T47D (cell line): ENCODE measurements around the gene FOXO3.
"Not testable (repeated sequence)": the region's sequence is repeated elsewhere in the genome, so short reads cannot be mapped to it uniquely, and the experiment has no call there.

ENCODE experiments used
- DNase-seq, 2 experiments: peaks; one replicate each; pipeline versions ENCODE4 v3.0.0 to v3.0.0-alpha.2; 2011 to 2012; ENCODE audit warnings: low read depth in 1 of 2, low spot score in 1 of 2
- JUND ChIP-seq: IDR thresholded peaks from 2 replicates; pipeline ENCODE4 v1.6.1; 2012; ENCODE audit warnings: low read depth
- in situ Hi-C: cut with HindIII; loops from 2 replicates; pipeline ENCODE4 v1.10.0; 2016; ENCODE audit warnings: low sequenced_read_pairs, low pct_unique_long_range_greater_than_20kb

Gene FOXO3

DNA sequence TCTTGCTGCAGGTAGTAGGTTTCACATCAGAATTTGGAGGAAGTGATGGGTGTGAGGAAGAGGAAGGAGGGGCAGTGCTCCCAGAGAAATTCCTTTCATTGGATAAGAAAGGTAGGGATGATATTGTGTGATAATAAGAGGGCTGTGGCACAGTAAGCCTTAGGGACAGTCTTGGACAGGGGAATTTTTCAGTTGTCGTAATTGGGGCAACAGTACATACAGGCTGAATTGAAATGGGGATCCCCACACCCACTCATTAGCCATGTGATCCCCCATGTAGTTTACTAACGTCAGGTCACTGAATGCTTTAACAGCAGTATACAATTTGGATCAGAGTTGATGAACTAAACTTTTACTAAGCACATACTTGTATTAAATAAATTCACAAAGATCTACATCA is 79.4 kb downstream of the FOXO3 start:
- no peak for DNase-seq
- in situ Hi-C loops = no loop called here
- TF ChIP-seq JUND = no peak

DNA sequence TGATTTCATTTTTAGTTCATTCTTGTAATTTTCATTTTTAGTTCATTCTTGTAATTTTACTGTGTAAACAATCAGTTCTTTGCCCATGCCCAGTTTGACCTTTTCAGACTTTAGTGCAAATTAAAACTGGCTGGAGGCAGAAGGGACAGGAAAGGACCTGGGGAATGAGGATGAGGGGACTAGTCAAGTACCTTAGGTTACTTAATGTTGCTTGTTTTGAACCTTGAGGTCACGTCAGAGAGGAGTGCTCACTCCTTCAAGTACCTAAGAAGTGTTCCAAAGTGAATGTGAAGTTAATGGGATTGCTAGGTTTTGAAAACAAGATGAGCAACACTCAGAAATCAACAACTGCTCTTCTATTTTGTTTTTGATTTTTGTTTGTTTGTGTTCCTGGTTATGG is 82.5 kb downstream of the FOXO3 start:
- in situ Hi-C loops = no loop called here
- no peak for DNase-seq
- TF ChIP-seq JUND = no peak

DNA sequence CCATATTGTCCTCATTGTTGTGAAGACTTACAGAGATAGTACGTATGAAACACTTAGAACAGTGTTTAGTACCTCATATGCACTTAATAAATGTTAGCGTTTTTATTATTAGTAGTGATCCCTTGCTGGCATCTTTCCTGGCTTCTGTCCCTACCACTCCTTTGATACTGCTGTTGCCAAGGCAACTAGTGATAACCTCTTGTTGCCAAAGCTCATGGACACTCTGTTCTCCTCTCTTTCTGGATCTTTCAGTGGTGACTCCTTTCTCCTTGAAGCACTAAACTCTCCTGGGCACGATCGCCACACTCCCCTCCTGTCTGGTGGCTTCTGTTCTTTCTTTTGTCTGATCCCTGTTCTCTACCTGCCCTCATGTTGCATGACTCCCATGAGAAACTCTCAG is 83.5 kb downstream of the FOXO3 start:
- no peak for TF ChIP-seq JUND
- in situ Hi-C loops = no loop called here
- no peak for DNase-seq

DNA sequence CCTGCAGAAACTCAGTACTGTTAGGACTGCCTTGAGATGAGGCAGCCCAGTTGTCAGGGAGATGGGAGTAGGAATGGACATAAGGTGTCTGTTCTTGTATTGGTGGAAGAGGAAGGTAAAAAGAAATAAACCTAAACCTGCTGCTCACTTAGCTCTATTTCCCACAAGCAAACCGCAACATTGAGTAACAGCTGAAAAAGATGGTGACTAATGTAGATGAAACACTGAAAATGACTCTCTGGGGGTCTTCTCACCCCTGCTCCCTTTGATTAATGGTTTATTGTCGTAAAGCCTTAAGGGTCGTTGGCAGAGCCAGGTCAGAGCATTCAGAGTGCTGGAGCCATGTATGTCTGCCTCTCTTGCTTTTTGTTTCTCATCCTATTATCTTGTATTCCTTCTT is 87.5 kb downstream of the FOXO3 start:
- DNase-seq = no peak
- in situ Hi-C loops = no loop called here
- TF ChIP-seq JUND = no peak

DNA sequence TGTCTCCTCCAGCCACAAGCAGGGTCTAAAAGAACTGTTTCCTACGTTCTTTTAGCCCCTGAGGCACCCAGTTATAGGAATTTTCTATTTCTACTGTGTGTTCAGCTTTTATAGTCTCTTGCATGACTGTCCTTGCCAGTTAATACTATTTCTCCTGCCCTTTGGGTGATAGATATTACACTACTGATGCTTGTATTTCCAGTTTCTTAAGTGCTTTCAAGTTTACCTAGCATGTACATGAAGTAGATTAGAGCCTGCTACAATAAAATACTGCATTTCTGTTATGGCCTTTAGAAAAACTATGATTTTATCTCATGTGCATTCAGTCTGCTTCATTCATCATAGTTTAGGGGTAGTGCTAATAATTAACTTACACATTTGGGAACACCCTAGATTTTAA is 89.6 kb downstream of the FOXO3 start:
- in situ Hi-C loops = no loop called here
- no peak for DNase-seq
- TF ChIP-seq JUND = no peak

DNA sequence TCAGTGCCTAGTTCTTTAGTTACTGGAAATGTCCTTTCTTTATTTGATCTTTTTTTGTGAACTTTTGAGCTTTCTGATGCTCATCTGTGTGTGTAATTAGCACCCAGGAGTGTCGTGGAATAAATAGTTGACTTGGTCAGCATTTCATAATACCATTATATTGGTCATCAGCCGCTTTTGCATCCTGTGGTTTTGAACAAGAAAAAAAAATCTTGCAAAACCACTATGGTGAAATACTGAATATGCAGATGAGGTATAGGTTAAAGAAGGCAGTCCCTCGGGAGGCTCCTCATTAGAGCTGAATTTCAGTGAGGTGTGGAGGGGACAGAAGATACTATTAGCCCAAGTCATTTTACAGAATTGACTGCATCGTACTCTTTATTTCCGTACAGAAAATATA is 90.1 kb downstream of the FOXO3 start:
- in situ Hi-C loops = no loop called here
- no peak for DNase-seq
- no peak for TF ChIP-seq JUND

DNA sequence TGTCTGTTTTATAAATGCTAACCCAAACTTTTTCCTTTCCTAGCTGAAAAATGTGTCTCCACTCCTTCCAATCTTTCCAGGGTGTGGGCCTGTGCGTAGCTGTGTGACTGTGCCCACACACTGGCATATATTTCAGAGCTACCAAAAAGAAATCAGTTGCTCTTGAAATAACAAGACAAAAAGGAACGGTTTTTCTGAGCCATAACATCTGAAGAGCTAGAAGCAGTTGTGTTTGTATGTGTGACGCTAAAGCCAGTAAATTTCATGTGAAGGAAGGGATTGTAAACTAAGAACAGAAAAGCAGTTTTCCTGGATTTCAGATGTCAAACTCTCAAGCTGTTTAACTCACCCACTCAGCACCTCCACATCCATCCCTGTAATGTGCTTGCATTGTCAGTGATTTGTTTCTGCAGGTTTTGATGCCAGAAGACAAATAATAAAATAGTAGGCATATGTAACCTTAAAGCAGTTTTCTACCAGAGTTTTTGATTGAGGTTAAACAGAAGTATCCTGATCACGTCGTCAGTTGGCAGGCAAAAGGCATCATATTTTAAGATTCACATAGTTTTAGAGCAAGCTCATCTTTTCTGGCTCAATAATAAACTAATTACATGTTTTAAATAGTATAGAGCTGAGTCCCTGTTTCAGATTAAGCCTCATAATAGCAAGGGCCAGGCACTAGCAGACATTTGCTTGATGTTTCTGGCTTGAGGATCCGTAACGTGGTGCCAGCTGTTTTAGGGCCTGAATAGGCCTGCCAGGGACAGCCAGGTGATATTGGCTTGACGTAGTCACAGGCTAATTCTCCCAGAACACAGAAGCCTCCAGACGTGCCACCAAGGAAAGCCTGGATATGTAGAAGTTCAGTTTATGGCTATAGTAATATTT is 90.9 kb downstream of the FOXO3 start:
- no peak for TF ChIP-seq JUND
- in situ Hi-C loops = no loop called here
- no peak for DNase-seq

DNA sequence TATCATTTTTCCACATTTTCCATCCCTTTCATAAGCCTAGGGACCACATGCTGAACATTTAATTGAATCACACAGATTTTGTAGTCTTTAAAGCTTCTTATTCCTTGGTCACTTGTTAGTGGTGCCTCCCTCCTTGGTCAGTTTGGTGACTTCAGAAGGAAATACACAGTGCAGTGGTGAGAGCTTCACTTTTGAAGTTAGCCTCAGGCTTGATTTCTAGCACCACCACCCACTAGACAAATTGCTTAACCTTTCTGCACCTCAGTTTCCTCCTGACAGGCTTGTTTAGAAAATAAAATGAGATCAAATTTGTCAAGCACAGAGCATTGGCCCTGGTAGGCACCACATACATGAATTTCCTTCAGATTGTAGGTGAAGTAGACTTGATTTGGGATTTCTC is 91.7 kb downstream of the FOXO3 start:
- no peak for TF ChIP-seq JUND
- in situ Hi-C loops = no loop called here
- DNase-seq = no peak

DNA sequence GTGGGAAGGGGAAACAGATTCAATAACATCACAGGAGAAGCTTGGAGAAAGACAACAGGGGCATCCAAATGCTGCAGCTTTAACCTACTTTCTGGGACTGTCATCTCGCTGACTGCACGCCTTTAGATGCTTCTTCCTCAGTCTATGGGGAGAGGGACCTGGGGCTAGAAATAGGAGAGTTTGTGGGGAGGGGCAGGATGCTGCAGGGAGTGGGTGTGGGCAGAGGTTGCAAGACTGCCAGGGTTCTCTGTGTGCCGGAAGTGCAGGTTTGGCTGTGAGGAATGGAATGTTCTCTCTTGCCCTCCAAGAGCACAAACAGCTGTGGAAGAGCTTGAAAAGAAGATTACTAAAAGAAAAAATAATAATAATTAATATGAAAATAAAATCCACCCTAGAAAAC is 93.2 kb downstream of the FOXO3 start:
- TF ChIP-seq JUND = no peak
- DNase-seq = no peak
- in situ Hi-C loops = no loop called here

DNA sequence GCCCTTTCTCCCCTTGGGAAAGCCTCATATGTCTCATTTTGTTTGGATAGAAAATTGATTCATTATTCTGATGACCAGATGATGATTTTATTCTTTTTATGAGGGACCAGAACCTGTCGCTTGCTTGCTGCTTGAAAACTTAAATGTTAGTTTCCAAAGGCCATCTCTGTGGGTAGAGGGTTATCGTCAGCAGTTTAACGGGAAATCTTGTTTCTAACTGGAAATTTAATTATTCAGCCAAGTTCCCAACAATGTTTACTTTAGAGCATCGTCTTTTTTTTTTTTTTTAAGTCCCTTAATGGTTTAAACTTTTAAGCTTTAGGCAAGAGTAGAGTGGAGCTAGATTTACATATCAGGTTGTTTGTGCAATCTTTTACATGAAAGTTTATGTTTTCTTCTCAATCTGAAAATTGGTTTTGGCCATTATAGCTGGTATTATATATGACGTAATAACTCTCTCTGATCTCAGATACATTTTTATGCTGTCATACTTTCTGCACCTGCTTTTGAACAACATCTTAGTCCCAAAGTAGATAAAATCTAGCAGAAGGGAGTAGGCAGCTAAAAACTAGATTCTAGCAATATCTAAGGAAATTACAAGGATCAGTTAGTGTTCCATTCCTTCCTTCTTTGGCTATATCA is 93.9 kb downstream of the FOXO3 start:
- DNase-seq = no peak
- TF ChIP-seq JUND = no peak
- in situ Hi-C loops = no loop called here

DNA sequence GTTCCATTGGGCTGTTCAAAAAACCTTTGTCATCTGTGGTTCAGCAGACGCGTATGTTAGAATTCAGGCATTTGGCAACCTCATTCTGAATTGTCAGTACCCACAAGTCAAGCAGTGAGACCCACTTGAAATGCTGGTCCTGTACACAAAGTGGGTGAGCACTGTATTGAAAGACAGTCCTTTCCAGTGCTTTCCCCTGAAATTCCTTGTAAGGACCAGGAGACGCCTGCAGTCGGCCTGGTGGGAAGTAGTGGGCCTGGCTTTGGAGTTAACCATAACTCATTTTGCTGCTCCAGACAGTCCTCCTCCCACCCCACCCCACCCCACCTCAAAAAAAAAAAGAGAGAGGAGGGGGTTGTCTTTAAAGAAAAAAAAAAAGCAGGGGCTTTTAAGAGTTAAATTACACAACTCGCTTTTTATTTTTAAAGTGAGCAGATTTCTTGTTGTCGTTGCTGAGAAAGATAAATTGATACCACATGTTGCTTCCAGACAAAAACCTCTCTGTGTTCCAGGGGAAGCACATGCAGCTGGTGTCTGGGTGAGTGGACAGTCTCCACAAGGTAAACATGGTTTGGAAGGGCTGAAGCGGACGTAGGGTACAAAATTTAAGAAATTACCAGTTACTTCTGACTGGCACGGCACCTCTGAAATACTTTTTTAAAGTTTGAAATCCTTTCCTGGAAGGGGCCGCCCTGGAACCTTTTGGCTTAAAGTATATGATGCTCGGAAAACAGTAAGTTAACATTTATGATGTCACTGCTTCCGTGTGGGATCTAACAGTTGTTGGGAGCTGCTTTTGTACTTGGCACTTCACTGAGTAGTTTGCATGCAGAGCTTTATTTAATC is 95.3 kb downstream of the FOXO3 start:
- TF ChIP-seq JUND = no peak
- DNase-seq = no peak
- in situ Hi-C loops = no loop called here

DNA sequence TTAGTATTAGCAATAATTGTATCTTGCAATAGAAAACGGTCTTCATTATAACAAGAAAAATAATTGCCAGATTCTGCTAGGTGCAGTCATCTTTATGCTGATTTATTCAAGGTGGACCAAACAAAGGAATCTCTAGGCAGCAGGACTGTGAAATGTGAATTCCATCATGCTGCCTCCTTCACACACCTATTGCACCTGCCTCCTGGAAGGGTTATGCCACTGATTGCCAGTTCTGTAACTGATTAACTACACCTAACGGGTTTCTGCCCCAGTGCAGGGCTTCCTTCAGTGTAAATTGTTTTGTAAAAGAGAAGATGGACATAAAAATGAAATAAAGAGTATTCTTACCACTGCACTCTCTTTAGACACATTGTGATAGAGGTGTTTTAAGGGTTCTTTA is 96.1 kb downstream of the FOXO3 start:
- no peak for TF ChIP-seq JUND
- in situ Hi-C loops = no loop called here
- no peak for DNase-seq

DNA sequence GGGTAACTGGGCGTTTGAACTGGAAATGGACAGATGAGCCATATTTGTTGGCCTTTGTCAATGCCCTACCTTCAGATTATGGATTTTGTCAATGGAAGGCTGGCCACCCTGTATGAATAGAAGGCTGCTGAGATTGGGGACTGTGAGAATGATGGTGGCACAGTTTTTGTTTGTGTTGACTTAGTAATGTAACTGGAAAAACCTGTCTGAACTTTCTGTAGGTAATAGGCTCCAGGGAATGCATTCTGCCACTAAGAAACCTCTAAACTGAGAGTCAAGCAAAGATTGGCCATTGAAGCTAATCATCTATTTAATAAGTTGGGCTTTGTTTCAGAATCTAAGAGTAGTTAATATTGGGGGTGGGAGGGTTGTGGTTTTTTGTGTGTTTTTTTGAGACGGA is 97.5 kb downstream of the FOXO3 start:
- in situ Hi-C loops = no loop called here
- peak in 1 of 2 experiments; percentile 51 for DNase-seq
- TF ChIP-seq JUND = no peak

DNA sequence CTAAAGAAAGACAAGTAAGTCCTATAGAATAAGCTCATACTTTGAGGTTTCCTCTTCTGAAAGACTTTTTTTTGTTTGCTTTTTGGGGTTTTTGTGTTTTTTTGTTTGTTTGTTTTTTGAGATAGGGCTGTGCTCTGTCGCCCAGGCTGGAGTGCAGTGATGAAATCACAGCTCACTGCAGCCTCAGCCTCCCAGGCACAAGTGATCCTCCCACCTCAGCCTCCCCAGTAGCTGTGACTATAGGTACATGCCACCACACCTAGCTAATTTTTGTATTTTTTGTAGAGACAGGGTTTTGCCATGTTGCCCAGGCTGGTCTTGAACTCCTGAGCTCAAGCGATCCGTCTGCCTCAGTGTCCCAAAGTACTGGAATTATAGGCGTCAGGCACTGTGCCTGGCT is 98.1 kb downstream of the FOXO3 start:
- in situ Hi-C loops, DNase-seq: not testable (repeated sequence)
